ENCODE data around the gene KCNMA1. TPM values are rescaled to one million over a fixed set of nuclear protein-coding genes. Genes with fewer than 3 reads are reported as not detected.

Gene KCNMA1
- total and polyA plus RNA-seq, 8 donors: 2.8 to 21.1 (median 4.3) TPM

GRCh38 chr10:77259171-77259874 lies 378.3 kb downstream of the KCNMA1 start:
- no peak overlapping the region for H3K27ac ChIP-seq
- no peak for DNase-seq
- no peaks in the 10 kb centered on the region for H3K4me1 ChIP-seq
- no peaks in the 10 kb centered on the region for H3K9me3 ChIP-seq
- no peak overlapping the region for H3K4me3 ChIP-seq
- TF ChIP-seq CTCF (IDR thresholded peaks at IDR 0.05): no peak
- peaks cover 0 to 10% of the 10 kb centered on the region in 2 donors for H3K27me3 ChIP-seq
- intact Hi-C loops (cut with DNase I): no loop called here
- H3K36me3 ChIP-seq: no peaks in the 10 kb centered on the region
- no peak for ATAC-seq

DNA sequence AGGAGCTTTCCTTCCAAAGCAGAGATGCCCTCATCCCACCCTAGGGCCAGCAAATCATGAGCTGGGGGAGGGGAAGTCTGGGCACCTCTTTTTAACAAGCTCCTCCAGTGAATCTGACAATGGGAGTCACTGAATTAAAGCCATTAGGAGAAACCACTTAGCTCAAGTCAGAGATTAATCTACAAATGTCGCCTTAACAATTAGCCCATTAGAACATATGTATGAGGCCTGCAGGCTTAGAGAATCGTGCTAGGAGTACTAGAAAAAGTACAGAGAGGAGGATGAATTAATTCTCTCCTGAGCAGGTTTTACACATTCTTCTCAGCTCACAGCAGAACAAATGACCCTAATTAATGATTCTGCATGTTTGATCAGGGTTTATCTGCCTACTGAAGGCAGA lies 381.3 kb downstream of the KCNMA1 start:
- Histone ChIP-seq H3K27me3 (no peaks in the 10 kb centered on the region), H3K4me1 (no peaks in the 10 kb centered on the region), H3K27ac (no peak overlapping the region), H3K9me3 (no peaks in the 10 kb centered on the region), H3K4me3 (no peak overlapping the region), H3K36me3 (no peaks in the 10 kb centered on the region)
- no peak for TF ChIP-seq CTCF (IDR thresholded peaks at IDR 0.05)
- ATAC-seq (no peak), DNase-seq (no peak)
- intact Hi-C loops (cut with DNase I): no loop called here

DNA sequence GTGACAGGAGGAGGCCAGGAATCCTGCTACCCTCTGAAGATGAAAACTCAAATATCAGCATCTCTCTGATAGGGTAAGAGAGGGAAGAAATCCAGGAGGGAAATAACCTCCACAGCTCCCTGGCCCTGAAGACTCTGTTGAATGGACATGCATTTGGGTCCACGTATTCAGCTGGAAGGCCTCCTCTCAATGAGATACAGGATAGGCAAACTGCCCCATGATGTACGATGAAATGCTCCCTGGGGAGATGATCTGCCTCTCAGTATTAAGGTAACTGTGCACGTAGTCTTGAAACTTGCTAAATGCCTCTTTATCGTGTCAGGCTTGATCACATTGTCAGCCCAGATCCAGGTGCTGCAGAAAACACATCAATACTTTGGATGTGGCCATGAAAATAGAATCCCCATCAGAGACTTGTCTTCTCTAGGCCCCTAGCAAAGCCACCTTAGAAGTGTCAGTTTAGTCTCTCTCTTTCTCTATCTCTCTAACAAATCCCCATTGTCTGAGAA lies 384.0 kb downstream of the KCNMA1 start:
- Histone ChIP-seq H3K9me3 (no peaks in the 10 kb centered on the region), H3K27me3 (no peaks in the 10 kb centered on the region), H3K27ac (no peak overlapping the region), H3K36me3 (no peaks in the 10 kb centered on the region), H3K4me3 (no peak overlapping the region), H3K4me1 (no peaks in the 10 kb centered on the region)
- intact Hi-C loops (cut with DNase I): no loop called here
- no peak for TF ChIP-seq CTCF (IDR thresholded peaks at IDR 0.05)
- ATAC-seq (no peak), DNase-seq (no peak)

- no peak overlapping the region for H3K27ac ChIP-seq
- no peak for DNase-seq
- intact Hi-C loops (cut with DNase I): no loop called here
Measured at GRCh38 chr10:77253147-77253545, 384.5 kb downstream of the KCNMA1 start.

More at GRCh38 chr10:77253147-77253545, 384.5 kb downstream of the KCNMA1 start:
- no peaks in the 10 kb centered on the region for H3K36me3 ChIP-seq
- ATAC-seq: no peak
- no peaks in the 10 kb centered on the region for H3K27me3 ChIP-seq
- no peaks in the 10 kb centered on the region for H3K9me3 ChIP-seq
- no peak for TF ChIP-seq CTCF (IDR thresholded peaks at IDR 0.05)
- no peaks in the 10 kb centered on the region for H3K4me1 ChIP-seq
- H3K4me3 ChIP-seq: no peak overlapping the region

All from left lung (tissue), 10 donors.